ENCODE data around the gene STUM. TPM values are rescaled to one million over a fixed set of nuclear protein-coding genes. Genes with fewer than 3 reads are reported as not detected.

The STUM gene
- total and polyA plus RNA-seq, 2 donors (not counting 1 experiment from before 2014, with no cell fraction given), result 0.01 TPM; not detected in 1

- Histone ChIP-seq H3K27me3 (ENCODE audit: control insufficient read depth, insufficient read depth, low read length) (no peaks in the 10 kb centered on the region), H4K20me1 (ENCODE audit: control insufficient read depth, extremely low read depth, insufficient read depth, low read length) (no peaks in the 10 kb centered on the region), H3K9me3 (ENCODE audit: control insufficient read depth, insufficient read depth, low read depth, low read length) (no peaks in the 10 kb centered on the region), H3K4me2 (ENCODE audit: extremely low read depth, insufficient read depth, low read length) (no peak overlapping the region), H3K36me3 (ENCODE audit: control insufficient read depth, insufficient read depth, low read length) (peaks cover 6% of the 10 kb centered on the region), H3K4me3 (replicated peaks in 1 of 4; ENCODE audit: control extremely low read depth in 1 of 4, insufficient read depth in 1 of 4, low read depth in 3 of 4, low read length in 4 of 4) (no peak overlapping the region), H3K79me2 (ENCODE audit: control insufficient read depth, insufficient read depth, low read length) (no peaks in the 10 kb centered on the region), H3K4me1 (ENCODE audit: control insufficient read depth, extremely low read depth, insufficient read depth, low read length) (peaks cover 6% of the 10 kb centered on the region), H3K9ac (ENCODE audit: insufficient read depth, low read length) (no peak overlapping the region), H3K27ac (ENCODE audit: insufficient read depth, low read length) (no peak overlapping the region), H2AFZ (ENCODE audit: low read length) (no peak overlapping the region)
- DNase-seq (ENCODE audit: low read depth in 2 of 2), result no peak
- TF ChIP-seq, protein P1, sequence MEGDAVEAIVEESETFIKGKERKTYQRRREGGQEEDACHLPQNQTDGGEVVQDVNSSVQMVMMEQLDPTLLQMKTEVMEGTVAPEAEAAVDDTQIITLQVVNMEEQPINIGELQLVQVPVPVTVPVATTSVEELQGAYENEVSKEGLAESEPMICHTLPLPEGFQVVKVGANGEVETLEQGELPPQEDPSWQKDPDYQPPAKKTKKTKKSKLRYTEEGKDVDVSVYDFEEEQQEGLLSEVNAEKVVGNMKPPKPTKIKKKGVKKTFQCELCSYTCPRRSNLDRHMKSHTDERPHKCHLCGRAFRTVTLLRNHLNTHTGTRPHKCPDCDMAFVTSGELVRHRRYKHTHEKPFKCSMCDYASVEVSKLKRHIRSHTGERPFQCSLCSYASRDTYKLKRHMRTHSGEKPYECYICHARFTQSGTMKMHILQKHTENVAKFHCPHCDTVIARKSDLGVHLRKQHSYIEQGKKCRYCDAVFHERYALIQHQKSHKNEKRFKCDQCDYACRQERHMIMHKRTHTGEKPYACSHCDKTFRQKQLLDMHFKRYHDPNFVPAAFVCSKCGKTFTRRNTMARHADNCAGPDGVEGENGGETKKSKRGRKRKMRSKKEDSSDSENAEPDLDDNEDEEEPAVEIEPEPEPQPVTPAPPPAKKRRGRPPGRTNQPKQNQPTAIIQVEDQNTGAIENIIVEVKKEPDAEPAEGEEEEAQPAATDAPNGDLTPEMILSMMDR (conservative IDR thresholded peaks at IDR 0.05 in 1 of 2, IDR thresholded peaks at IDR 0.05 in 1 of 2; ENCODE audit: low read depth in 1 of 2, low read length in 2 of 2), result no peak
- no peak for TF ChIP-seq EZH2 (IDR thresholded peaks at IDR 0.05; ENCODE audit: low read length, missing control alignments)
Observed at GRCh38 chr1:226639631-226640061, 91.1 kb downstream of the STUM start.

- no peak overlapping the region for H3K27ac ChIP-seq (ENCODE audit: insufficient read depth, low read length)
Observed at GRCh38 chr1:226640321-226641136, 92.0 kb downstream of the STUM start.

GRCh38 chr1:226641671-226642231 lies 93.2 kb downstream of the STUM start:
- Histone ChIP-seq H3K36me3 (ENCODE audit: control insufficient read depth, insufficient read depth, low read length) (no peaks in the 10 kb centered on the region), H4K20me1 (ENCODE audit: control insufficient read depth, extremely low read depth, insufficient read depth, low read length) (no peaks in the 10 kb centered on the region), H3K9me3 (ENCODE audit: control insufficient read depth, insufficient read depth, low read depth, low read length) (no peaks in the 10 kb centered on the region), H3K4me3 (replicated peaks in 1 of 4; ENCODE audit: control extremely low read depth in 1 of 4, insufficient read depth in 1 of 4, low read depth in 3 of 4, low read length in 4 of 4) (no peak overlapping the region), H3K4me1 (ENCODE audit: control insufficient read depth, extremely low read depth, insufficient read depth, low read length) (peaks cover 17% of the 10 kb centered on the region), H3K4me2 (ENCODE audit: extremely low read depth, insufficient read depth, low read length) (no peak overlapping the region), H3K27ac (ENCODE audit: insufficient read depth, low read length) (no peak overlapping the region), H3K79me2 (ENCODE audit: control insufficient read depth, insufficient read depth, low read length) (no peaks in the 10 kb centered on the region), H3K27me3 (ENCODE audit: control insufficient read depth, insufficient read depth, low read length) (no peaks in the 10 kb centered on the region), H3K9ac (ENCODE audit: insufficient read depth, low read length) (no peak overlapping the region), H2AFZ (ENCODE audit: low read length) (no peak overlapping the region)
- TF ChIP-seq, protein P1 (conservative IDR thresholded peaks at IDR 0.05 in 1 of 2, IDR thresholded peaks at IDR 0.05 in 1 of 2; ENCODE audit: low read depth in 1 of 2, low read length in 2 of 2), result no peak
- TF ChIP-seq EZH2 (IDR thresholded peaks at IDR 0.05; ENCODE audit: low read length, missing control alignments), result no peak
- DNase-seq (ENCODE audit: low read depth in 2 of 2), result no peak

More at GRCh38 chr1:226640321-226641136, 92.0 kb downstream of the STUM start:
- peaks cover 3% of the 10 kb centered on the region for H3K36me3 ChIP-seq (ENCODE audit: control insufficient read depth, insufficient read depth, low read length)
- H4K20me1 ChIP-seq (ENCODE audit: control insufficient read depth, extremely low read depth, insufficient read depth, low read length), result no peaks in the 10 kb centered on the region
- H3K27me3 ChIP-seq (ENCODE audit: control insufficient read depth, insufficient read depth, low read length), result no peaks in the 10 kb centered on the region
- H3K9ac ChIP-seq (ENCODE audit: insufficient read depth, low read length), result no peak overlapping the region
- H3K4me1 ChIP-seq (ENCODE audit: control insufficient read depth, extremely low read depth, insufficient read depth, low read length), result peaks cover 14% of the 10 kb centered on the region
- H3K4me2 ChIP-seq (ENCODE audit: extremely low read depth, insufficient read depth, low read length), result no peak overlapping the region
- no peak overlapping the region for H3K4me3 ChIP-seq (replicated peaks in 1 of 4; ENCODE audit: control extremely low read depth in 1 of 4, insufficient read depth in 1 of 4, low read depth in 3 of 4, low read length in 4 of 4)
- no peaks in the 10 kb centered on the region for H3K9me3 ChIP-seq (ENCODE audit: control insufficient read depth, insufficient read depth, low read depth, low read length)
- TF ChIP-seq EZH2 (IDR thresholded peaks at IDR 0.05; ENCODE audit: low read length, missing control alignments), result no peak
- TF ChIP-seq, protein P1 (conservative IDR thresholded peaks at IDR 0.05 in 1 of 2, IDR thresholded peaks at IDR 0.05 in 1 of 2; ENCODE audit: low read depth in 1 of 2, low read length in 2 of 2), result no peak
- H2AFZ ChIP-seq (ENCODE audit: low read length), result no peak overlapping the region
- H3K79me2 ChIP-seq (ENCODE audit: control insufficient read depth, insufficient read depth, low read length), result no peaks in the 10 kb centered on the region
- no peak for DNase-seq (ENCODE audit: low read depth in 2 of 2)

Measured in fibroblast of lung (primary cell).